ENCODE results near the gene SPRR2A. TPM values are rescaled to one million over a fixed set of nuclear protein-coding genes. Genes with fewer than 3 reads are reported as not detected.

The SPRR2A gene
- total and polyA plus RNA-seq, 7 donors = 0.42 to 2.4 TPM; not detected in 5

- 82 to 86% methylated on average over 1 of the region's 1 CpG for WGBS, 2 donors
- DNase-seq = no peak
- no peak overlapping the region for H3K4me3 ChIP-seq
- no peaks in the 10 kb centered on the region for H3K36me3 ChIP-seq
- H3K9me3 ChIP-seq = no peaks in the 10 kb centered on the region
- no peak for TF ChIP-seq EP300 (IDR thresholded peaks at IDR 0.05)
- no peak for TF ChIP-seq POLR2A (IDR thresholded peaks at IDR 0.05)
- intact Hi-C loops (cut with DNase I) = no loop called here
- H3K27me3 ChIP-seq = no peaks in the 10 kb centered on the region
- no peak overlapping the region for H3K27ac ChIP-seq
- no peaks in the 10 kb centered on the region for H3K4me1 ChIP-seq
These were observed 22.1 kb downstream of the SPRR2A start for GRCh38 chr1:153035211-153035610.

DNA sequence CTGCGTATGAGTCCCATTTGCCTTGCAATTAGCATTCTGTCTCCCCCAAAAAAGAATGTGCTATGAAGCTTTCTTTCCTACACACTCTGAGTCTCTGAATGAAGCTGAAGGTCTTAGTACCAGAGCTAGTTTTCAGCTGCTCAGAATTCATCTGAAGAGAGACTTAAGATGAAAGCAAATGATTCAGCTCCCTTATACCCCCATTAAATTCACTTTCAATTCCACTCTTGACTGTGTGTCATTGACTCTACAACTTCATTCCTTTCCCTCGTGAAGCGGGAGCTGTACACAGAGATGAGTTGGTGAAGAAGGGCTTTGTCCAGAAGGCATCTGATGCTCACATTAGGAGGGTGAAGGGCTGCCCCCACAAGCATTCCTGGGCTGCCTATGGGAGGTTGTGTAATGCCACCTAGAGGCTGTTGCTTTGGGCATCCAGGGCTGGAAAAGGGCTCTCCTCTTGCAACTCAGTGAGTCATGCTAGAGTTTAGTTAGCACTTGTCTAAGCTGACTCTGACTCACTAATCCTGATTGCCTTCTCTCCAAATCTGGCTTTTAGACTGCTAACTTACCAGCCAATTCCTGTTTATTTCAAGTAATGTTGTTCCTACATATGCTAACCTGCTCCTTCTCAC is 24.5 kb downstream of the SPRR2A start:
- no peak for DNase-seq
- intact Hi-C loops (cut with DNase I) = no loop called here
- Histone ChIP-seq H3K9me3 (no peaks in the 10 kb centered on the region), H3K4me1 (no peaks in the 10 kb centered on the region), H3K27ac (no peak overlapping the region), H3K27me3 (no peaks in the 10 kb centered on the region), H3K4me3 (no peak overlapping the region), H3K36me3 (no peaks in the 10 kb centered on the region)
- WGBS, 2 donors = 54% methylated on average over 3 of the region's 3 CpGs
- TF ChIP-seq EP300 (IDR thresholded peaks at IDR 0.05) (no peak), POLR2A (IDR thresholded peaks at IDR 0.05) (no peak), POLR2AphosphoS5 (IDR thresholded peaks at IDR 0.05) (no peak)
- TF ChIP-seq, protein P1, sequence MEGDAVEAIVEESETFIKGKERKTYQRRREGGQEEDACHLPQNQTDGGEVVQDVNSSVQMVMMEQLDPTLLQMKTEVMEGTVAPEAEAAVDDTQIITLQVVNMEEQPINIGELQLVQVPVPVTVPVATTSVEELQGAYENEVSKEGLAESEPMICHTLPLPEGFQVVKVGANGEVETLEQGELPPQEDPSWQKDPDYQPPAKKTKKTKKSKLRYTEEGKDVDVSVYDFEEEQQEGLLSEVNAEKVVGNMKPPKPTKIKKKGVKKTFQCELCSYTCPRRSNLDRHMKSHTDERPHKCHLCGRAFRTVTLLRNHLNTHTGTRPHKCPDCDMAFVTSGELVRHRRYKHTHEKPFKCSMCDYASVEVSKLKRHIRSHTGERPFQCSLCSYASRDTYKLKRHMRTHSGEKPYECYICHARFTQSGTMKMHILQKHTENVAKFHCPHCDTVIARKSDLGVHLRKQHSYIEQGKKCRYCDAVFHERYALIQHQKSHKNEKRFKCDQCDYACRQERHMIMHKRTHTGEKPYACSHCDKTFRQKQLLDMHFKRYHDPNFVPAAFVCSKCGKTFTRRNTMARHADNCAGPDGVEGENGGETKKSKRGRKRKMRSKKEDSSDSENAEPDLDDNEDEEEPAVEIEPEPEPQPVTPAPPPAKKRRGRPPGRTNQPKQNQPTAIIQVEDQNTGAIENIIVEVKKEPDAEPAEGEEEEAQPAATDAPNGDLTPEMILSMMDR (IDR thresholded peaks at IDR 0.05) = no peak

DNA sequence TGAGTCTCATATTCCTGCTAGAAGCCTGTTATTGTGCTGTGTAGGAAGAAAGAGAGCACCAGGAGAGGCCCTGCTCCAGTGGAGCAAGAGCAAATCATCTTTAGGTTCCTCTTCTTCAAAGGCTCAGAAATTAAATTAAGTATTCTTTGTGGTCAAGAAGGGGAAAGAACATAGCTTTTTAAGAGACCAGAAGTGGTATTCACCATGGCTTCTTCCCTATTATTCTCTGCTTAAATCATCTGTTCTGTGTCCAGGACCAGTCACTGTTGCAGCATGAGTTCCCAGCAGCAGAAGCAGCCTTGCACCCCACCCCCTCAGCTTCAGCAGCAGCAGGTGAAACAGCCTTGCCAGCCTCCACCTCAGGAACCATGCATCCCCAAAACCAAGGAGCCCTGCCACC is 25.2 kb downstream of the SPRR2A start:
- H3K4me1 ChIP-seq = no peaks in the 10 kb centered on the region
- H3K27me3 ChIP-seq = no peaks in the 10 kb centered on the region
- TF ChIP-seq, protein P1 (IDR thresholded peaks at IDR 0.05) = no peak
- TF ChIP-seq EP300 (IDR thresholded peaks at IDR 0.05) (no peak), POLR2AphosphoS5 (IDR thresholded peaks at IDR 0.05) (no peak), POLR2A (IDR thresholded peaks at IDR 0.05) (no peak)
- H3K27ac ChIP-seq = no peak overlapping the region
- DNase-seq = no peak
- H3K4me3 ChIP-seq = no peak overlapping the region
- H3K9me3 ChIP-seq = no peaks in the 10 kb centered on the region
- H3K36me3 ChIP-seq = no peaks in the 10 kb centered on the region
- intact Hi-C loops (cut with DNase I) = no loop called here

GRCh38 chr1:153030895-153031294 is 26.4 kb downstream of the SPRR2A start, which contains the start of gene SPRR1B:
Gene SPRR1B, plus strand, starts transcription at chr1:153031203. Its CDS starts 1,143 bp downstream, at chr1:153032346.
- no peak within 1 kb of the TSS for H3K4me3 ChIP-seq
- intact Hi-C loops (cut with DNase I) = no loop called here
- DNase-seq = no peak
- no peak within 1 kb of the TSS for H3K27ac ChIP-seq
- H3K27me3 ChIP-seq = no peaks in the 10 kb centered on the region
- H3K9me3 ChIP-seq = no peaks in the 10 kb centered on the region
- no peak for TF ChIP-seq EP300 (IDR thresholded peaks at IDR 0.05)
- TF ChIP-seq, protein P1 (IDR thresholded peaks at IDR 0.05) = no peak
- no peak for TF ChIP-seq POLR2A (IDR thresholded peaks at IDR 0.05)
- TF ChIP-seq POLR2AphosphoS5 (IDR thresholded peaks at IDR 0.05) = no peak
- no peaks in the 10 kb centered on the region for H3K36me3 ChIP-seq
- H3K4me1 ChIP-seq = no peaks in the 10 kb centered on the region

DNA sequence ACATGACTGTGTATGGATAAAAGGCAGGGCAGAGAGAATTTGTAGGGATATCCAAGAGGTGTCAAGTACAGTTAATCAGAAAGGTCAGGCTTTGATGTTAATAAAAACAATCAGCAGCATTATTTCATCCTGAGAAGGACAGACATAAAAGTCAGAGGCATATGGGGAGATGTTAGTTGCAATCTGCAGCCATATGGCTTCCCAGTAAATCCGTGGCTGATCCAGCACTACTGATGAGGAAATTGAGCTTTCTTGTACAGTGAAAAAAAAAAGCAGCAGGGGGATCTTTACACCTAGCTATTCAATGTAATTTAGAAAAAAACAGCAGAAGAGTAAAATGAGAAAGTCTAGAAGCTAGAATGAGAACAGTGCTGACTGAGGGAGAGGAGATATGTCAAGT is 28.5 kb downstream of the SPRR2A start:
- no peaks in the 10 kb centered on the region for H3K36me3 ChIP-seq
- TF ChIP-seq, protein P1 (IDR thresholded peaks at IDR 0.05) = no peak
- TF ChIP-seq POLR2AphosphoS5 (IDR thresholded peaks at IDR 0.05) = no peak
- TF ChIP-seq EP300 (IDR thresholded peaks at IDR 0.05) = no peak
- TF ChIP-seq POLR2A (IDR thresholded peaks at IDR 0.05) = no peak
- no peak overlapping the region for H3K4me3 ChIP-seq
- H3K27ac ChIP-seq = no peak overlapping the region
- no peaks in the 10 kb centered on the region for H3K4me1 ChIP-seq
- no peaks in the 10 kb centered on the region for H3K9me3 ChIP-seq
- H3K27me3 ChIP-seq = no peaks in the 10 kb centered on the region
- intact Hi-C loops (cut with DNase I) = no loop called here
- no peak for DNase-seq
- 65 to 68% methylated on average over 1 of the region's 1 CpG for WGBS, 2 donors

Measured in sigmoid colon (tissue), 7 donors.